ENCODE results near the gene PLA2G15.

Gene PLA2G15

DNA sequence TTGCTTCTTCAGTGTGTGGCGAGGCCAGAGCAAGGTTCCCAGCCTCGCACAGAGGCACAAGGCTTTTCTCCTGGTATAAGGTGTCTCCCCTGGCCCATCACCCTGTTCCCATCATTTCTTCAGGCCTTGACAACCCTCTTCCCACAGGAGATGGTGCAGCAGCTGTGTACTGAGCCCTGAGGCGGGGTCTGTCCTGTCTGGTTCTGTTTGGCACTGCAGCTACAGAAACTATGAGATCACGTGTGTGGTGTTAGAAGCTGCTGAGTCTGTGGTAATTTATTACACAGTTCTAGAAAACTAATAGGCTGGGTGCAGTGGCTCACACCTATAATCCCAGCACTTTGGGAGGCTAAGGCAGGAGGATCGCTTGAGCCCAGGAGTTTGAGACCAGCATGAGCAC, 7.2 kb downstream of the PLA2G15 start:
- DNase-seq (ENCODE audit: low read depth in 2 of 2) = no peak

- DNase-seq (ENCODE audit: low read depth in 2 of 2) = no peak
These were observed 8.5 kb downstream of the PLA2G15 start for GRCh38 chr16:68253721-68254120.

- no peak for DNase-seq (ENCODE audit: low read depth in 2 of 2)
These were observed 10.5 kb downstream of the PLA2G15 start for GRCh38 chr16:68255712-68256111.

DNA sequence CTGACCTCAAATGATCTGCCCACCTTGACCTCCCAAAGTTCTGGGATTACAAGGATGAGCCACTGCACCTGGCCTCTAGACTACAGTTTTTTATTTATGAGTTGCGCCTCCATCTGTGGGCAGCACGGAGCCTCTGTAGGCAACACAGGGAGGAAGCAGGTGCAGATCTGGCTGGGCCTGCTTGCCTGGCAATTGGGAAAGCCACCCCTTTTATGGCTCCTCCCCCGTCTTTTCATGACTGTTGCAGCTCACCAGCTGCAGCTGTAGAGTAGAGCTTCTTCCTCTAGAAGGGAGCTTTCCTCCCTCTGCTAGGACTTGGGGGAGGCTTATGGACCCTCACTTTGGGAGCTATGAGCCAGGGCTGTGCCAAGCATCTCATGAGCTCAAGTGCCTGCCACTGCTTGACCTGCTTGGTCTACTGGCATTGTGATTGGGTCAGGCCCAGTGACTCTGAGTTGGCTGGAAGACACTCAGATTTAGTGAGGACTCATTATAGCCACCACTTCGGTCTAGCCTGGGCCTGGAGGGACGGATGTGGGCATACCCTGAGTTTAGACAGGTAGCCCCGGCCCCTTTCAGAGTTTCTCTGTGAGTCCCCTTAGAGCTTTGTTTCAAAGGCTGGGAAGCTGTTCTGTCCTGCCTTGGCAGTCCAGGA, 12.2 kb downstream of the PLA2G15 start:
- DNase-seq (ENCODE audit: low read depth in 2 of 2) = no peak

DNA sequence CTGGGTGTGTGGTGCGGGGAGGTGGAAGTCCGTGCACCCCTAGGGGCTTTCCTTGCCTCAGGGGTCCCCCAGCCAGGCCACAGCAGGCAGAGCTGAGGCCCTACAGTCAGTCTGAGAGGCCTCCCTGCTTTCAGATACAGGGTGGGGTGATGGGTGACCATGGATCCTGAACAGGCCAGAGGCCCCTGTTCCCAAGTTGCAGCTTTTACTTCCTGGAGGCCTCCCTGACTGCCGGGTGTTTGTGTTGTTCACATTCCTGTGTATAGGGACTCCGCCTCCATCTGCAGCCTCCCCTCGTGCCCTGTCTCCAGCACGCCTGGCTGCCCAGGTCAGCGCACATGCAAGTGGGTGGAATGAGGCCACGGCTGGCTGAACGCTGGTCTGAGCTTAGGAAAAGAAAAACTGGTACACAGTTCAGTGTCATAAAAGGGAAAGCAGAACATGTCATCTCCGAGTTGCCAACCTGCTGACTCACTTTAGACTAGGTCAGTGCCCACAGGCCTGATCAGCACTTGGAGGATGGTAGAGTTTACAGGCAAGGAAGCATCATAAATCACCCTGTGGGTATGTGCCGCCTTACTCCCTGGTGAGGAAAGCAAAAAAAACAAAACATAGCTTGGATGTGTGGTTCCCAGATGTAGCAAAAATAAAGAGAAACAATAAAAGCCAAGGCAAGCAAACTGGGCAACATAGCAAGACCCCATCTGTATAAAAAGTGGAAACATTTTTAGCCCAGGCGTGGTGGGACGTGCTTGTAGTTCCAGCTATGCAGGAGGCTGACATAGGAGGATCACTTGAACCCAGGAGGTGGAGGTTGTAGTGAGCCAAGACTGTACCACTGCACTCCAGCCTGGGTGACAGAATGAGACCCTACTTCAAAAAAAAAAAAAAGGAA, 13.0 kb downstream of the PLA2G15 start:
- no peak for DNase-seq (ENCODE audit: low read depth in 2 of 2)

- no peak for DNase-seq (ENCODE audit: low read depth in 2 of 2)
These were observed 14.0 kb downstream of the PLA2G15 start for GRCh38 chr16:68259007-68259825.

DNA sequence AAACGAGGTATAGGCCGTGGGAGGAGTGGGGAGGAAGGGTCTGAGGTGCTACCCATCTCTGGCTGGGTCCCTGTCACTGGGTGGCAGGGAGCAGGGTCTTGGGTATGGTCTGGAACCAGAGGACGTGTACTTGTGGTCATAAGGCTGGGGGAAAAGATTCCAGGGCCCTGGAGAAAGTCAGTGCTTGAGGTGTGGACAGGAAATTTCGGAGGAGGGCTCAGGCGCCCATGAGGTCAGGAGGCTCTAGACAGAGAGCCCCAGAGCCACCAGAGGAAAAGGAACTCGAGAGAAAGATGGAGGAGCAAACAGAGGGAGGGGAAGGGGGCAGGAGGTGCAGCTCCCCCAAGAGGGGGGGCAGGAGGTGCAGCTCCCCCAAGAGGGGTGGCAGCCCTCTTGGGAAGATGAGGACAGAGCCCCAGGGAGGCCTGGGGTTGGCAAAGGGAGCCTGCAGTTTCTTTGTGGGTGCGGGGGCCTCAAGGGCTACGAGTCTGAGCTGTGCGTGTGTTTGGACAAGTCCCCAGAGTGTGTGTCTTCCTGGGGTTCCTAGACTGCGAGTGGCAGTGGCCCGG, 18.5 kb downstream of the PLA2G15 start:
- DNase-seq (ENCODE audit: low read depth in 2 of 2) = no peak

- DNase-seq (ENCODE audit: low read depth in 2 of 2) = no peak
These were observed 19.2 kb downstream of the PLA2G15 start, which contains the start of gene SLC7A6 for GRCh38 chr16:68264128-68265077. Gene SLC7A6, plus strand, starts transcription at chr16:68264526. Its CDS starts 10,201 bp downstream, at chr16:68274727.

- DNase-seq (ENCODE audit: low read depth in 2 of 2) = no peak
These were observed 20.1 kb downstream of the PLA2G15 start for GRCh38 chr16:68265078-68265920.

- no peak for DNase-seq (ENCODE audit: low read depth in 2 of 2)
These were observed 22.6 kb downstream of the PLA2G15 start for GRCh38 chr16:68267612-68268405.

GRCh38 chr16:68269793-68270192, 24.6 kb downstream of the PLA2G15 start:
- no peak for DNase-seq (ENCODE audit: low read depth in 2 of 2)

DNA sequence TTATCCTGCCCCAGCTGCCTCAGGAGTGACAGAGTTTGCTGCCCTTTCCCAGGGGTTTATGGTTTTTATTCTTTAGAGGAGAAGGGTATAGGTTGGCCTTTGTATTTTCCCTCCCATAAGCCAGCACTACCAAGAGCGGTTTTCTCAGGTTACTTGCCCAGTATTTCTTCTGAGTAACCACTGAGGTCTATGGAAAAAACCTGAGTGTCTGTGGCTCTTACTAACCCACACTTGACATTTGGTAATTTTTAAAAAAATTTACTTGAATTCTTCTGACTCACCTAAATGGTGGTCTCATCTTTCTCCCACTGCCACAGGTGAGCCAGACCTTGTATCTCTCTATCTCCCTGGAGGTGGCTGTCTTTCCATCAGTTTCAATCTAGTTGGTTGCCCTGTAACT, 25.2 kb downstream of the PLA2G15 start:
- DNase-seq (ENCODE audit: low read depth in 2 of 2) = no peak

GRCh38 chr16:68272507-68273209, 27.5 kb downstream of the PLA2G15 start:
- DNase-seq (ENCODE audit: low read depth in 2 of 2) = no peak

DNA sequence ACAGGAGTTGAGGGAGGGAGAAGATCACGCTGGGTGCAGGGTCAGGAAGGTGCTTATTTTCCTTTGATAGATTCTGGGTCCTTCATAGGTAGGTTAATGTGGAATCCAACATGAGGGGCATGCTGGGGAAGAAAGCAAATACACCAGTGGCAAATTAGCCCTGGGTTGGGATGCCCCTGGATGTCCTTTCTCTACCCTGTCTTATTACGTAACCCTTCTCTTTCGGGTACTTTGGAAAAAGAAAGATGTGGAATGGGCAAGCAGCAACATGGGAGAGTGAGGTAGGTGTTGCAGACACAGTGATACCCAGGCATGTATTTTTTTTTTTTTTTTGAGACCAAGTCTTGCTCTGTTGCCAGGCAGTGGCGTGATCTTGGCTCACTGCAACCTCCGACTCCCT, 28.3 kb downstream of the PLA2G15 start:
- DNase-seq (ENCODE audit: low read depth in 2 of 2) = no peak

- no peak for DNase-seq (ENCODE audit: low read depth in 2 of 2)
These were observed 28.7 kb downstream of the PLA2G15 start for GRCh38 chr16:68273896-68274295.

- no peak for DNase-seq (ENCODE audit: low read depth in 2 of 2)
These were observed 29.3 kb downstream of the PLA2G15 start for GRCh38 chr16:68274441-68274840.

- DNase-seq (ENCODE audit: low read depth in 2 of 2) = no peak
These were observed 30.5 kb downstream of the PLA2G15 start for GRCh38 chr16:68275611-68276191.

GRCh38 chr16:68276223-68276622, 31.1 kb downstream of the PLA2G15 start:
- no peak for DNase-seq (ENCODE audit: low read depth in 2 of 2)
